OCI-LY1 (cell line): Measurements from ENCODE around the gene CTPS1.

Source experiments
- CTCF ChIP-seq: fragments of 200-600 bp; sonication (generic), shearing (Covaris generic); IDR thresholded peaks from 2 replicates; pipeline ENCODE4 v1.5.1; 2017; ENCODE audit warnings: mild to moderate bottlenecking, antibody characterized with exemption, low read length, moderate library complexity, mixed read lengths
- EZH2 ChIP-seq: fragments of 200-600 bp; sonication (generic), shearing (Covaris generic); IDR thresholded peaks from 2 replicates; pipeline ENCODE4 v1.8.0; 2017; ENCODE audit warnings: borderline replicate concordance, mixed run types, mild to moderate bottlenecking, antibody characterized with exemption, low read length, moderate library complexity, mixed read lengths

GRCh38 chr1:41010345-41010744 is 30.8 kb downstream of the CTPS1 start:
- TF ChIP-seq CTCF (no peak), EZH2 (no peak)
